ENCODE measurements around the gene QSOX1. TPM values are rescaled to one million over a fixed set of nuclear protein-coding genes. Genes with fewer than 3 reads are reported as not detected.
A peak's percentile ranks its signal among the peaks of the same experiment; 100 is the strongest.
"Not testable (repeated sequence)": the region's sequence is repeated elsewhere in the genome, so short reads cannot be mapped to it uniquely, and the experiment has no call there.

QSOX1 gene
- total RNA-seq (2014; rRNA removed; shearing (Covaris generic)): 191 and 201 TPM in 2 replicates
- polyA plus RNA-seq (2015; cell fraction: cytosol; rRNA removed): 260 and 263 TPM in 2 replicates
- polyA plus RNA-seq (2015; cell fraction: nucleus; rRNA removed): 770 and 857 TPM in 2 replicates

- DNase-seq (ENCODE audit: low read depth): peak; percentile 78
These were observed at the start of gene QSOX1 for GRCh38 chr1:180154325-180155181. QSOX1 (plus strand) TSS chr1:180154869; CDS start chr1:180154908, 39 bp downstream.

- no peak for DNase-seq (ENCODE audit: low read depth)
These were observed 42.6 kb upstream of the QSOX1 start for GRCh38 chr1:180112091-180112490.

- DNase-seq (ENCODE audit: low read depth): no peak
These were observed 41.6 kb upstream of the QSOX1 start for GRCh38 chr1:180112984-180113647.

- no peak for DNase-seq (ENCODE audit: low read depth)
These were observed 40.2 kb upstream of the QSOX1 start for GRCh38 chr1:180114396-180114945.

GRCh38 chr1:180116964-180117763 is 37.5 kb upstream of the QSOX1 start:
- no peak for DNase-seq (ENCODE audit: low read depth)

- peak; percentile 76 for DNase-seq (ENCODE audit: low read depth)
These were observed 36.9 kb upstream of the QSOX1 start for GRCh38 chr1:180117764-180118116.

GRCh38 chr1:180119837-180120236 is 34.8 kb upstream of the QSOX1 start:
- DNase-seq (ENCODE audit: low read depth): no peak

- DNase-seq (ENCODE audit: low read depth): no peak
These were observed 31.2 kb upstream of the QSOX1 start for GRCh38 chr1:180123463-180123936.

- no peak for DNase-seq (ENCODE audit: low read depth)
These were observed 24.0 kb upstream of the QSOX1 start for GRCh38 chr1:180130651-180131050.

- peak; percentile 66 for DNase-seq (ENCODE audit: low read depth)
These were observed 23.2 kb upstream of the QSOX1 start for GRCh38 chr1:180131510-180131909.

GRCh38 chr1:180133193-180133592 is 21.5 kb upstream of the QSOX1 start:
- no peak for DNase-seq (ENCODE audit: low read depth)

GRCh38 chr1:180133688-180134087 is 21.0 kb upstream of the QSOX1 start:
- not testable (repeated sequence) for DNase-seq (ENCODE audit: low read depth)

GRCh38 chr1:180135535-180135934 is 19.1 kb upstream of the QSOX1 start:
- no peak for DNase-seq (ENCODE audit: low read depth)

GRCh38 chr1:180136331-180136967 is 18.2 kb upstream of the QSOX1 start:
- DNase-seq (ENCODE audit: low read depth): peak; percentile 50

- no peak for DNase-seq (ENCODE audit: low read depth)
These were observed 17.7 kb upstream of the QSOX1 start for GRCh38 chr1:180136968-180137356.

- DNase-seq (ENCODE audit: low read depth): no peak
These were observed 16.9 kb upstream of the QSOX1 start for GRCh38 chr1:180137776-180138175.

- no peak for DNase-seq (ENCODE audit: low read depth)
These were observed 13.2 kb upstream of the QSOX1 start for GRCh38 chr1:180141381-180141934.

GRCh38 chr1:180143359-180143758 is 11.3 kb upstream of the QSOX1 start:
- DNase-seq (ENCODE audit: low read depth): no peak

GRCh38 chr1:180144659-180145357 is 9.9 kb upstream of the QSOX1 start:
- DNase-seq (ENCODE audit: low read depth): no peak

GRCh38 chr1:180145446-180145845 is 9.2 kb upstream of the QSOX1 start:
- no peak for DNase-seq (ENCODE audit: low read depth)

Data from HT1080 (cell line).